ENCODE data around the gene SUSD6.

The SUSD6 gene

GRCh38 chr14:69683971-69684370, 72.6 kb downstream of the SUSD6 start:
- FAIRE-seq: peak; percentile 84
- no peak for DNase-seq (ENCODE audit: insufficient read length, low spot score)
- TF ChIP-seq TAF1 (IDR thresholded peaks at IDR 0.05; ENCODE audit: low read depth, low read length): no peak
- no peak for TF ChIP-seq PAX5 (IDR thresholded peaks at IDR 0.05; ENCODE audit: insufficient read depth, low read length, severe bottlenecking)
- no peak for TF ChIP-seq POU2F2 (IDR thresholded peaks at IDR 0.05; ENCODE audit: low read depth, low read length)
- no peak for TF ChIP-seq POLR2A (IDR thresholded peaks at IDR 0.05; ENCODE audit: low read depth, low read length)
- TF ChIP-seq SPI1 (IDR thresholded peaks at IDR 0.05; ENCODE audit: low read depth, low read length): no peak
- TF ChIP-seq POLR2AphosphoS5 (IDR thresholded peaks at IDR 0.05; ENCODE audit: low read depth, low read length): no peak

- no peak for DNase-seq (ENCODE audit: insufficient read length, low spot score)
- peak; percentile 67 for FAIRE-seq
- TF ChIP-seq PAX5 (IDR thresholded peaks at IDR 0.05; ENCODE audit: insufficient read depth, low read length, severe bottlenecking): no peak
- no peak for TF ChIP-seq TAF1 (IDR thresholded peaks at IDR 0.05; ENCODE audit: low read depth, low read length)
- TF ChIP-seq POLR2AphosphoS5 (IDR thresholded peaks at IDR 0.05; ENCODE audit: low read depth, low read length): no peak
- no peak for TF ChIP-seq POU2F2 (IDR thresholded peaks at IDR 0.05; ENCODE audit: low read depth, low read length)
- peak; percentile 58; the same call in 1 of the 2 replicates for TF ChIP-seq SPI1 (IDR thresholded peaks at IDR 0.05; ENCODE audit: low read depth, low read length)
These were observed 73.2 kb downstream of the SUSD6 start for GRCh38 chr14:69684461-69685217.

GRCh38 chr14:69685218-69685616, 73.8 kb downstream of the SUSD6 start:
- FAIRE-seq (no peak), DNase-seq (ENCODE audit: insufficient read length, low spot score) (no peak)
- TF ChIP-seq PAX5 (IDR thresholded peaks at IDR 0.05; ENCODE audit: insufficient read depth, low read length, severe bottlenecking) (no peak), POLR2A (IDR thresholded peaks at IDR 0.05; ENCODE audit: low read depth, low read length) (no peak), SPI1 (IDR thresholded peaks at IDR 0.05; ENCODE audit: low read depth, low read length) (no peak), POU2F2 (IDR thresholded peaks at IDR 0.05; ENCODE audit: low read depth, low read length) (no peak), TAF1 (IDR thresholded peaks at IDR 0.05; ENCODE audit: low read depth, low read length) (no peak), POLR2AphosphoS5 (IDR thresholded peaks at IDR 0.05; ENCODE audit: low read depth, low read length) (no peak)

- TF ChIP-seq POU2F2 (IDR thresholded peaks at IDR 0.05; ENCODE audit: low read depth, low read length) (no peak), POLR2A (IDR thresholded peaks at IDR 0.05; ENCODE audit: low read depth, low read length) (no peak), SPI1 (IDR thresholded peaks at IDR 0.05; ENCODE audit: low read depth, low read length) (no peak), TAF1 (IDR thresholded peaks at IDR 0.05; ENCODE audit: low read depth, low read length) (no peak), POLR2AphosphoS5 (IDR thresholded peaks at IDR 0.05; ENCODE audit: low read depth, low read length) (no peak), PAX5 (IDR thresholded peaks at IDR 0.05; ENCODE audit: insufficient read depth, low read length, severe bottlenecking) (no peak)
- peak; percentile 13 for FAIRE-seq
- no peak for DNase-seq (ENCODE audit: insufficient read length, low spot score)
These were observed 74.3 kb downstream of the SUSD6 start for GRCh38 chr14:69685716-69686115.

- FAIRE-seq (no peak), DNase-seq (ENCODE audit: insufficient read length, low spot score) (no peak)
- TF ChIP-seq PAX5 (IDR thresholded peaks at IDR 0.05; ENCODE audit: insufficient read depth, low read length, severe bottlenecking): no peak
These were observed 76.4 kb downstream of the SUSD6 start for GRCh38 chr14:69687606-69688298.

GRCh38 chr14:69688299-69688649, 76.9 kb downstream of the SUSD6 start:
- FAIRE-seq (no peak), DNase-seq (ENCODE audit: insufficient read length, low spot score) (no peak)

GRCh38 chr14:69690042-69690441, 78.6 kb downstream of the SUSD6 start:
- FAIRE-seq (no peak), DNase-seq (ENCODE audit: insufficient read length, low spot score) (no peak)
- no peak for TF ChIP-seq POLR2AphosphoS5 (IDR thresholded peaks at IDR 0.05; ENCODE audit: low read depth, low read length)
- no peak for TF ChIP-seq SPI1 (IDR thresholded peaks at IDR 0.05; ENCODE audit: low read depth, low read length)
- TF ChIP-seq POU2F2 (IDR thresholded peaks at IDR 0.05; ENCODE audit: low read depth, low read length): no peak
- no peak for TF ChIP-seq PAX5 (IDR thresholded peaks at IDR 0.05; ENCODE audit: insufficient read depth, low read length, severe bottlenecking)
- TF ChIP-seq POLR2A (IDR thresholded peaks at IDR 0.05; ENCODE audit: low read depth, low read length): no peak
- TF ChIP-seq TAF1 (IDR thresholded peaks at IDR 0.05; ENCODE audit: low read depth, low read length): no peak

More at GRCh38 chr14:69688299-69688649, 76.9 kb downstream of the SUSD6 start:
- no peak for TF ChIP-seq POLR2AphosphoS5 (IDR thresholded peaks at IDR 0.05; ENCODE audit: low read depth, low read length)
- TF ChIP-seq TAF1 (IDR thresholded peaks at IDR 0.05; ENCODE audit: low read depth, low read length): no peak
- TF ChIP-seq POLR2A (IDR thresholded peaks at IDR 0.05; ENCODE audit: low read depth, low read length): no peak
- no peak for TF ChIP-seq PAX5 (IDR thresholded peaks at IDR 0.05; ENCODE audit: insufficient read depth, low read length, severe bottlenecking)
- no peak for TF ChIP-seq POU2F2 (IDR thresholded peaks at IDR 0.05; ENCODE audit: low read depth, low read length)
- no peak for TF ChIP-seq SPI1 (IDR thresholded peaks at IDR 0.05; ENCODE audit: low read depth, low read length)

GRCh38 chr14:69692594-69692993, 81.2 kb downstream of the SUSD6 start:
- TF ChIP-seq POU2F2 (IDR thresholded peaks at IDR 0.05; ENCODE audit: low read depth, low read length) (no peak), POLR2AphosphoS5 (IDR thresholded peaks at IDR 0.05; ENCODE audit: low read depth, low read length) (no peak), PAX5 (IDR thresholded peaks at IDR 0.05; ENCODE audit: insufficient read depth, low read length, severe bottlenecking) (no peak), SPI1 (IDR thresholded peaks at IDR 0.05; ENCODE audit: low read depth, low read length) (no peak), TAF1 (IDR thresholded peaks at IDR 0.05; ENCODE audit: low read depth, low read length) (no peak)
- DNase-seq (ENCODE audit: insufficient read length, low spot score) (no peak), FAIRE-seq (no peak)

GRCh38 chr14:69693145-69693544, 81.7 kb downstream of the SUSD6 start:
- TF ChIP-seq SPI1 (IDR thresholded peaks at IDR 0.05; ENCODE audit: low read depth, low read length) (peak; percentile 98), TAF1 (IDR thresholded peaks at IDR 0.05; ENCODE audit: low read depth, low read length) (no peak), POLR2A (IDR thresholded peaks at IDR 0.05; ENCODE audit: low read depth, low read length) (no peak)
- DNase-seq (ENCODE audit: insufficient read length, low spot score) (no peak), FAIRE-seq (peak; percentile 74)

Data from GM12891 (cell line).